ENCODE data around the gene EIF2AK2. TPM values are rescaled to one million over a fixed set of nuclear protein-coding genes. Genes with fewer than 3 reads are reported as not detected.

EIF2AK2 gene
- total and polyA plus RNA-seq, 10 of the 15 experiments (the other 5 are each of a cell fraction or from before 2014, with no cell fraction given), result 16.2 to 81.4 (median 63.3) TPM

DNA sequence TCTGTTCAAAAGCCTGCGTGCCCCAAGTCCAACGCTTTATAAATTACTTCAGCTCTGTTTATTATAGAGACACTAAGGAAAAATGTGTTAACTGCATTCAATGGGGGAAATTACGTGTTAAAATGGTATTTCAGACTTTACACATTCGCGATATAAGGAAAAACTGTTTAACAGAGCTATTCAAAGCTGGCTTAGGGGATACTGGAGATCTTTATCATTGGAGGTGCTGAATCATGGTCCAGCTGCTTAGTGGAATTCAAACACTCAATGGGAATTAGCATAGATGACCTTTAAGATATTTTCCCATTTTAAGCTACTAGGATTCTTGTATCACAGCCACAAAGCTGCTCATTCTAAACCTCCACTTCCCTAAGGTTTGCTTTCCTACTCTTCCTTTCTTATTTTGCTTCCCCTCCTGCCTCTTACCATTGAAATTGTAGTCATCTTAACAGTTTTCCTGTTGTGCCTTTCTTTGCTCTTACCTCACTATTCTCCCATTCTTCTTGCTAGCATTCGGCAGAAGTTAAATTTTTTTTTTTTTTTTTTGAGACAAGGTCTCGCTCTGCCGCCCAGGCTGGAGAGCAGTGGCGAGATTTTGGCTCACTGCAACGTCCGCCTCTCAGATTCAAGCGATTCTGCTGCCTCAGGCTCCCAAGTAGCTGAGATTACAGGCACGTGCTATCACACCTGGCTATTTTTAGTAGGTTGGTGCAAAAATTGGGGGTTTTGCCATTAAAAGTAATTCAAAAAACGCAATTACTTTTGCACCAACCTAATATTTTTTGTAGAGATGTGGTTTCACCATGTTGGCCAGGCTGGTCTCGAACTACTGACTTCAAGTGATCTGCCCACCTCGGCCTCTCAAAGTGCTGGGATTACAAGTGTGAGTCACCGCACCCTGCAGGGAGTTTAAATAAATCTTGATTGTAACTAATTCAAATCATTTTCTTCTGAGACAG lies 25.2 kb upstream of the EIF2AK2 start:
- 57% methylated on average over 17 of the region's 17 CpGs for WGBS (ENCODE audit: insufficient coverage, insufficient replicate concordance, low lambda C conversion rate, missing lambda C conversion rate)
- Histone ChIP-seq H3K27me3 (replicated peaks in 1 of 2; ENCODE audit: control insufficient read depth in 2 of 2, insufficient read depth in 2 of 2, low read length in 1 of 2) (no peaks in the 10 kb centered on the region), H3K79me2 (ENCODE audit: control insufficient read depth, insufficient read depth, low read length) (no peaks in the 10 kb centered on the region), H2AFZ (ENCODE audit: control insufficient read depth, low read depth, low read length) (no peak overlapping the region), H3K4me3 (no peak overlapping the region), H3K36me3 (ENCODE audit: control insufficient read depth in 2 of 2, insufficient read depth in 2 of 2, low read length in 1 of 2) (no peaks in the 10 kb centered on the region), H3K4me1 (ENCODE audit: control insufficient read depth, insufficient read depth, low read length) (no peaks in the 10 kb centered on the region; the same call in 1 of the 2 replicates), H3K27ac (ENCODE audit: control insufficient read depth, insufficient read depth) (no peak overlapping the region), H3K4me2 (ENCODE audit: control insufficient read depth, insufficient read depth) (no peak overlapping the region), H3K9ac (ENCODE audit: control insufficient read depth, insufficient read depth, low read length) (no peak overlapping the region), H4K20me1 (ENCODE audit: control insufficient read depth, insufficient read depth) (no peaks in the 10 kb centered on the region), H3K9me3 (replicated peaks; ENCODE audit: control insufficient read depth, insufficient read depth, low read length) (no peaks in the 10 kb centered on the region)
- TF ChIP-seq CREM (IDR thresholded peaks at IDR 0.05; ENCODE audit: low read depth), result no peak
- no peak for TF ChIP-seq SUZ12 (IDR thresholded peaks at IDR 0.05; ENCODE audit: unreplicated experiment)
- TF ChIP-seq NRF1 (conservative IDR thresholded peaks at IDR 0.05; ENCODE audit: low read depth, low read length), result no peak
- TF ChIP-seq TCF7 (IDR thresholded peaks at IDR 0.05; ENCODE audit: borderline replicate concordance), result no peak
- no peak for TF ChIP-seq WRNIP1 (IDR thresholded peaks at IDR 0.05; ENCODE audit: borderline replicate concordance, low read depth, low read length)
- no peak for TF ChIP-seq BHLHE40 (IDR thresholded peaks at IDR 0.05; ENCODE audit: borderline replicate concordance in 1 of 2, low read depth in 2 of 2, low read length in 1 of 2)
- TF ChIP-seq YBX1 (IDR thresholded peaks at IDR 0.05), result no peak
- TF ChIP-seq PAX5 (IDR thresholded peaks at IDR 0.05; ENCODE audit: borderline replicate concordance, low read depth, low read length), result no peak
- TF ChIP-seq, protein P1, sequence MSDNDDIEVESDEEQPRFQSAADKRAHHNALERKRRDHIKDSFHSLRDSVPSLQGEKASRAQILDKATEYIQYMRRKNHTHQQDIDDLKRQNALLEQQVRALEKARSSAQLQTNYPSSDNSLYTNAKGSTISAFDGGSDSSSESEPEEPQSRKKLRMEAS (IDR thresholded peaks at IDR 0.05; ENCODE audit: low read depth, low read length), result no peak
- ChIA-PET RAD21 (ENCODE audit: unreplicated experiment) (no interaction called here), POLR2A (interaction anchor here (0.6 kb wide), 1 partner anchor 292 kb away, joined by 3 read pairs; no protein-coding TSS in a partner anchor), SMC1A (ENCODE audit: uncharacterized antibody, unreplicated experiment) (interaction anchor here (1.0 to 1.5 kb wide), 2 partner anchors 15 to 188 kb away, joined by 3 to 4 read pairs; no protein-coding TSS in a partner anchor), CTCF (no interaction called here)
- intact Hi-C loops (cut with micrococcal nuclease; ENCODE audit: unreplicated experiment) (no loop called here), in situ Hi-C loops (cut with MboI) (no loop called here)
- DNase-seq (ENCODE audit: low read depth, low spot score), result no peak
- no peak for ATAC-seq
- no TSS peak for BruUV-seq (replicated peaks)
- FAIRE-seq, result no peak

Data from GM12878 (cell line).